HG03354 (cell line): Measurements from ENCODE around the gene ZNF593OS.

Source experiments
- ATAC-seq: cut with Tn5 transposase; IDR thresholded peaks from one replicate; pipeline ENCODE4 v1.9.1; 2021; ENCODE audit warnings: mild to moderate bottlenecking; ENCODE audit not compliant: unreplicated experiment, poor library complexity, severe bottlenecking

ZNF593OS gene

GRCh38 chr1:26161415-26162219 is 10.0 kb downstream of the ZNF593OS start:
- ATAC-seq = no peak

- no peak for ATAC-seq
These were observed 10.9 kb downstream of the ZNF593OS start for GRCh38 chr1:26160527-26161414.

- ATAC-seq = no peak
These were observed 11.9 kb downstream of the ZNF593OS start for GRCh38 chr1:26159743-26160039.

GRCh38 chr1:26158908-26159742 is 12.5 kb downstream of the ZNF593OS start, which contains the start of gene FAM110D:
Gene FAM110D (plus strand): TSS chr1:26159079. CDS start chr1:26161292, 2,213 bp downstream.
- ATAC-seq = no peak

GRCh38 chr1:26158271-26158907 is 13.2 kb downstream of the ZNF593OS start:
- ATAC-seq = no peak

- no peak for ATAC-seq
These were observed 15.2 kb downstream of the ZNF593OS start for GRCh38 chr1:26156285-26157038.

GRCh38 chr1:26155370-26156284 is 16.0 kb downstream of the ZNF593OS start:
- ATAC-seq = no peak

- ATAC-seq = no peak
These were observed 16.9 kb downstream of the ZNF593OS start for GRCh38 chr1:26154750-26155149.

- no peak for ATAC-seq
These were observed 17.6 kb downstream of the ZNF593OS start for GRCh38 chr1:26153966-26154532.

GRCh38 chr1:26148887-26149286 is 22.7 kb downstream of the ZNF593OS start:
- no peak for ATAC-seq

- no peak for ATAC-seq
These were observed 25.7 kb downstream of the ZNF593OS start for GRCh38 chr1:26145960-26146294.

- ATAC-seq = no peak
These were observed 26.3 kb downstream of the ZNF593OS start for GRCh38 chr1:26145041-26145959.

GRCh38 chr1:26142159-26142558 is 29.5 kb downstream of the ZNF593OS start:
- no peak for ATAC-seq

- ATAC-seq = no peak
These were observed 32.6 kb downstream of the ZNF593OS start for GRCh38 chr1:26138974-26139558.

GRCh38 chr1:26134466-26134865 is 37.2 kb downstream of the ZNF593OS start:
- ATAC-seq = no peak

- no peak for ATAC-seq
These were observed 38.8 kb downstream of the ZNF593OS start for GRCh38 chr1:26132834-26133167.
